H1 (cell line): Measurements from ENCODE around the gene ZCCHC12. TPM values are rescaled to one million over a fixed set of nuclear protein-coding genes. Genes with fewer than 3 reads are reported as not detected.

ENCODE experiments used
- CTCF ChIA-PET: fragments of 300-600 bp; sonication (Branson Sonifier 250); formaldehyde crosslinking; loops from one replicate; lab custom pipeline; 2021; ENCODE audit not compliant: partially characterized antibody; lab: Charles Lee
- POLR2A ChIA-PET: fragments of 300-600 bp; sonication (Branson Sonifier 250); formaldehyde crosslinking; loops from one replicate; lab custom pipeline; 2021; ENCODE audit warnings: inconsistent platforms; ENCODE audit not compliant: partially characterized antibody; lab: Charles Lee
- DNase-seq, 2 experiments: peaks; one replicate each; pipeline versions ENCODE4 v3.0.0 to v3.0.0-alpha.2; 2010 to 2022; ENCODE audit warnings: low spot score in 2 of 2, low read depth in 1 of 2, mixed read lengths in 1 of 2
- FAIRE-seq: peaks from 2 replicates; lab custom pipeline; 2011; peaks lifted over from hg19 to GRCh38; lab: Jason Lieb, UNC
- H2AFZ ChIP-seq: 2 replicates; pipeline ENCODE4 v1.8.1; 2012; ENCODE audit warnings: low read length, inconsistent platforms
- H2AK5ac ChIP-seq: 2 replicates; pipeline ENCODE4 v1.6.1; 2013; ENCODE audit warnings: low read depth, low read length
- H2BK120ac ChIP-seq: replicated peaks from 2 replicates; pipeline ENCODE3; 2013; ENCODE audit warnings: low read depth, low read length, inconsistent platforms
- H2BK12ac ChIP-seq: 2 replicates; pipeline ENCODE4 v1.6.1; 2013; ENCODE audit warnings: low read depth, low read length
- H2BK15ac ChIP-seq: 2 replicates; pipeline ENCODE4 v1.6.1; 2013; ENCODE audit warnings: low read length
- H2BK20ac ChIP-seq: 2 replicates; pipeline ENCODE4 v1.6.1; 2013; ENCODE audit warnings: low read length
- H2BK5ac ChIP-seq: 2 replicates; pipeline ENCODE4 v1.6.1; 2013; ENCODE audit warnings: low read depth, low read length
- H3K14ac ChIP-seq: 2 replicates; pipeline ENCODE4 v1.6.1; 2013; ENCODE audit warnings: inconsistent platforms; ENCODE audit not compliant: insufficient read length
- H3K18ac ChIP-seq: 2 replicates; pipeline ENCODE4 v1.6.1; 2013; ENCODE audit warnings: low read length; ENCODE audit errors: extremely low read depth
- H3K23ac ChIP-seq: 2 replicates; pipeline ENCODE4 v1.6.1; 2013; ENCODE audit warnings: inconsistent platforms; ENCODE audit not compliant: insufficient read length
- H3K23me2 ChIP-seq: 2 replicates; pipeline ENCODE4 v1.6.1; 2013; ENCODE audit warnings: low read depth, low read length
- H3K27ac ChIP-seq: 2 replicates; pipeline ENCODE4 v1.6.1; 2011; ENCODE audit warnings: low read depth, low read length, inconsistent platforms
- H3K27me3 ChIP-seq, 4 experiments: replicated peaks in 1 of 4; 1 replicate in 1 of 4; 2 replicates in 3 of 4; pipeline versions ENCODE4 v1.6.1 to v1.8.1; 2011 to 2013; ENCODE audit warnings: low read length in 3 of 4, mild to moderate bottlenecking in 3 of 4, inconsistent platforms in 2 of 4, mixed read lengths in 2 of 4, moderate library complexity in 1 of 4; ENCODE audit not compliant: control insufficient read depth in 3 of 4, insufficient read depth in 3 of 4; ENCODE audit errors: extremely low read depth in 1 of 4
- H3K36me3 ChIP-seq, 4 experiments: 2 replicates each; pipeline versions ENCODE4 v1.6.1 to v1.8.1; 2011 to 2013; ENCODE audit warnings: mild to moderate bottlenecking in 4 of 4, low read length in 3 of 4, moderate library complexity in 2 of 4, control low read depth in 1 of 4, inconsistent platforms in 1 of 4; ENCODE audit not compliant: insufficient read depth in 4 of 4, control insufficient read depth in 2 of 4
- H3K4ac ChIP-seq: replicated peaks from 2 replicates; pipeline ENCODE3; 2013; ENCODE audit warnings: low read length, low read depth, mixed read lengths, inconsistent platforms; ENCODE audit not compliant: insufficient read length
- H3K4me1 ChIP-seq, 4 experiments: replicated peaks in 1 of 4; 1 replicate in 1 of 4; 2 replicates in 3 of 4; pipeline versions ENCODE4 v1.6.1 to v1.8.1; 2011 to 2013; ENCODE audit warnings: low read length in 3 of 4, inconsistent platforms in 2 of 4, mixed read lengths in 1 of 4; ENCODE audit not compliant: insufficient read depth in 4 of 4, control insufficient read depth in 3 of 4
- H3K4me2 ChIP-seq, 2 experiments: 2 replicates each; pipeline versions ENCODE4 v1.6.1 to v1.8.1; 2011 to 2013; ENCODE audit warnings: low read depth in 2 of 2, low read length in 2 of 2, control low read depth in 1 of 2, inconsistent platforms in 1 of 2, mild to moderate bottlenecking in 1 of 2; ENCODE audit not compliant: insufficient read depth in 1 of 2
- H3K4me3 ChIP-seq, 4 experiments: fragments of 200-600, 300-600 bp in 1 of 4; sonication (generic), shearing (Covaris generic), sonication (Bioruptor Twin) in 1 of 4; 2 replicates each; pipeline versions ENCODE4 v1.5.1 to v1.8.1; 2011 to 2016; ENCODE audit warnings: low read length in 4 of 4, low read depth in 3 of 4, control low read depth in 2 of 4, inconsistent platforms in 2 of 4, mild to moderate bottlenecking in 2 of 4, mixed read lengths in 1 of 4, moderate library complexity in 1 of 4; ENCODE audit not compliant: insufficient read depth in 2 of 4; ENCODE audit errors: extremely low read depth in 1 of 4
- H3K56ac ChIP-seq: replicated peaks from 2 replicates; pipeline ENCODE3; 2013; ENCODE audit warnings: low read depth, mild to moderate bottlenecking, mixed read lengths, low read length, inconsistent platforms; ENCODE audit not compliant: insufficient read length
- H3K79me1 ChIP-seq: 2 replicates; pipeline ENCODE4 v1.6.1; 2013; ENCODE audit warnings: low read depth, low read length, control low read depth
- H3K79me2 ChIP-seq, 2 experiments: 2 replicates each; pipeline versions ENCODE4 v1.6.1 to v1.8.1; 2012 to 2013; ENCODE audit warnings: low read length in 2 of 2, mild to moderate bottlenecking in 2 of 2, inconsistent platforms in 1 of 2; ENCODE audit not compliant: insufficient read depth in 2 of 2, control insufficient read depth in 1 of 2
- H3K9ac ChIP-seq, 4 experiments: replicated peaks in 1 of 4; 1 replicate in 1 of 4; 2 replicates in 3 of 4; pipeline versions ENCODE4 v1.6.1 to v1.8.1; 2011 to 2013; ENCODE audit warnings: low read depth in 3 of 4, low read length in 3 of 4, control low read depth in 2 of 4, mild to moderate bottlenecking in 2 of 4, moderate library complexity in 2 of 4, inconsistent platforms in 1 of 4; ENCODE audit errors: extremely low read depth in 1 of 4
- H3K9me3 ChIP-seq, 2 experiments: 2 replicates each; pipeline versions ENCODE4 v1.6.1 to v1.8.1; 2012 to 2013; ENCODE audit warnings: mild to moderate bottlenecking in 2 of 2, moderate library complexity in 2 of 2, control low read depth in 1 of 2, inconsistent platforms in 1 of 2, low read depth in 1 of 2, low read length in 1 of 2, mixed read lengths in 1 of 2; ENCODE audit not compliant: insufficient read depth in 2 of 2
- H4K20me1 ChIP-seq, 2 experiments: replicated peaks in 1 of 2; 2 replicates each; pipeline versions ENCODE3 to v1.8.1; 2011 to 2013; ENCODE audit warnings: inconsistent platforms in 2 of 2, low read length in 2 of 2, mild to moderate bottlenecking in 1 of 2; ENCODE audit not compliant: insufficient read depth in 2 of 2, control insufficient read depth in 1 of 2
- H4K5ac ChIP-seq: 2 replicates; pipeline ENCODE4 v1.6.1; 2013; ENCODE audit warnings: low read length, low read depth, mixed read lengths, inconsistent platforms; ENCODE audit not compliant: insufficient read length
- H4K8ac ChIP-seq: 2 replicates; pipeline ENCODE4 v1.8.0; 2013; ENCODE audit warnings: mild to moderate bottlenecking, moderate library complexity, low read length, inconsistent platforms; ENCODE audit not compliant: insufficient read depth; ENCODE audit errors: extremely low read depth
- H4K91ac ChIP-seq: replicated peaks from 2 replicates; pipeline ENCODE3; 2013; ENCODE audit warnings: low read length, mixed read lengths, inconsistent platforms; ENCODE audit not compliant: insufficient read length
- HDAC2 ChIP-seq, 2 experiments: fragments of 300-600 bp in 1 of 2; sonication (generic) in 1 of 2; IDR thresholded peaks; 2 replicates each; pipeline ENCODE4 v1.6.1; 2011 to 2012; ENCODE audit warnings: low read depth in 2 of 2, low read length in 2 of 2, mild to moderate bottlenecking in 2 of 2, moderate library complexity in 2 of 2, borderline replicate concordance in 1 of 2, inconsistent platforms in 1 of 2
- KDM5A ChIP-seq: fragments of 200-600 bp; IDR thresholded peaks from 2 replicates; pipeline ENCODE4 v1.7.1; 2012; ENCODE audit warnings: mild to moderate bottlenecking, low read length, inconsistent platforms, mixed read lengths
- TAF1 ChIP-seq: IDR thresholded peaks from 2 replicates; pipeline ENCODE4 v1.6.1; 2011; ENCODE audit warnings: mild to moderate bottlenecking, low read depth, low read length
- WGBS, 2 experiments: shearing (Covaris generic) in 1 of 2; methylation state at CpG; one replicate each; pipeline versions ENCODE4 v1.1.6 to v1.1.7; 2013 to 2015; ENCODE audit warnings: low lambda C conversion rate in 2 of 2, mixed read lengths in 2 of 2, inconsistent platforms in 1 of 2, low coverage in 1 of 2, missing lambda C conversion rate in 1 of 2; ENCODE audit not compliant: insufficient replicate concordance in 2 of 2, insufficient coverage in 1 of 2, insufficient read length in 1 of 2; ENCODE audit errors: extremely low coverage in 1 of 2, missing lambda C conversion rate in 1 of 2; 5-methylcytosine and 5-hydroxymethylcytosine counted together
- polyA plus RNA-seq, 7 experiments: library from polyadenylated mRNA; depleted of rRNA in 3 of 7; stranded (reverse) in 5 of 7; unstranded in 2 of 7; fragments of >200 nt in 5 of 7; fragments of 200-250 nt in 2 of 7; gene quantifications; 1 replicate in 5 of 7; 2 replicates in 1 of 7; 4 replicates in 1 of 7; pipeline versions ENCODE4 v1.2.1 to v1.2.3, GENCODE V29; 2011 to 2013; ENCODE audit warnings: missing spikeins in 2 of 7, mixed read lengths in 2 of 7
- total RNA-seq: library from RNA; stranded (reverse); fragmentation: NEBNext Ultra II Directional; extraction: Animal tissue kit (Norgen Biotek cat#: 25700); gene quantifications from 2 replicates; pipeline ENCODE4 v1.2.1, GENCODE V29; 2021

Gene ZCCHC12
- total and polyA plus RNA-seq, 2 of the 8 experiments (the other 6 are each of a cell fraction or from before 2014, with no cell fraction given), result 0.76 to 1.3 TPM

GRCh38 chrX:118780509-118780908 lies 43.1 kb upstream of the ZCCHC12 start:
- no peak overlapping the region for H3K18ac ChIP-seq
- no peaks in the 10 kb centered on the region for H3K79me1 ChIP-seq
- no peaks in the 10 kb centered on the region for H4K20me1 ChIP-seq
- no peaks in the 10 kb centered on the region for H3K23me2 ChIP-seq
- H3K23ac ChIP-seq, result no peak overlapping the region
- no peak overlapping the region for H2BK20ac ChIP-seq
- H3K4me2 ChIP-seq, result no peak overlapping the region
- FAIRE-seq, result no peak
- no peak overlapping the region for H2AFZ ChIP-seq
- CTCF ChIA-PET, result interaction anchor here (0.6 kb wide), 1 partner anchor 282 kb away, joined by 3 read pairs; no protein-coding TSS in a partner anchor
- H3K27ac ChIP-seq, result no peak overlapping the region
- no peak overlapping the region for H3K4me3 ChIP-seq
- no peak overlapping the region for H4K8ac ChIP-seq
- no peak overlapping the region for H2BK12ac ChIP-seq
- H2BK5ac ChIP-seq, result no peak overlapping the region
- TF ChIP-seq TAF1, result no peak
- TF ChIP-seq KDM5A, result no peak
- TF ChIP-seq HDAC2 (IDR thresholded peaks at IDR 0.05; ENCODE audit: borderline replicate concordance in 1 of 2, low read depth in 2 of 2, low read length in 2 of 2), result no peak
- no peak overlapping the region for H4K5ac ChIP-seq
- no peak overlapping the region for H2BK15ac ChIP-seq
- no peak overlapping the region for H3K56ac ChIP-seq
- no peaks in the 10 kb centered on the region for H3K27me3 ChIP-seq
- no peak overlapping the region for H3K4ac ChIP-seq
- no peak overlapping the region for H3K9ac ChIP-seq
- POLR2A ChIA-PET, result no interaction called here
- DNase-seq, result no peak
- no peaks in the 10 kb centered on the region for H3K4me1 ChIP-seq
- no peaks in the 10 kb centered on the region for H3K9me3 ChIP-seq
- H3K36me3 ChIP-seq, result no peaks in the 10 kb centered on the region
- H2BK120ac ChIP-seq, result no peak overlapping the region
- H4K91ac ChIP-seq, result no peak overlapping the region
- H3K14ac ChIP-seq, result no peak overlapping the region
- no peak overlapping the region for H2AK5ac ChIP-seq
- no peaks in the 10 kb centered on the region for H3K79me2 ChIP-seq
- WGBS, 2 experiments, result 81% methylated on average over 2 of the region's 2 CpGs; no CpG with 5 or more reads in 1 of the 2 experiments
